Fibroblast of lung (primary cell): ENCODE measurements around the gene DOP1A.

Experiments used
- CTCF ChIP-seq, 2 donors: IDR thresholded peaks in 1 of 2; conservative IDR thresholded peaks in 1 of 2; 1 replicate in 1 of 2; 2 replicates in 1 of 2; pipeline ENCODE4 v1.5.1; 2011 to 2012; ENCODE audit warnings: low read length in 2 of 2, control low read depth in 1 of 2, inconsistent platforms in 1 of 2, low read depth in 1 of 2, mild to moderate bottlenecking in 1 of 2
- EZH2 ChIP-seq: IDR thresholded peaks from 2 replicates; pipeline ENCODE4 v1.5.1; 2012; ENCODE audit warnings: low read length, control low read depth, mild to moderate bottlenecking; ENCODE audit errors: missing control alignments

- TF ChIP-seq CTCF (conservative IDR thresholded peaks at IDR 0.05 in 1 of 2, IDR thresholded peaks at IDR 0.05 in 1 of 2; ENCODE audit: low read depth in 1 of 2, low read length in 2 of 2) (no peak), EZH2 (no peak)
Measured at GRCh38 chr6:83192871-83193746, 125.6 kb downstream of the DOP1A start, which contains the start of the genes PGM3 and RWDD2A.
